SK-N-MC (cell line): Measurements from ENCODE around the gene BCAS3.

Experiments
- EZH2 ChIP-seq: fragments of 200-600 bp; sonication (generic); IDR thresholded peaks from one replicate; pipeline ENCODE4 v1.6.1; 2017; ENCODE audit warnings: antibody characterized with exemption
- POLR2AphosphoS5 ChIP-seq: IDR thresholded peaks from 2 replicates; pipeline ENCODE4 v1.6.1; 2012; ENCODE audit warnings: mild to moderate bottlenecking, low read depth, low read length, borderline replicate concordance

DNA sequence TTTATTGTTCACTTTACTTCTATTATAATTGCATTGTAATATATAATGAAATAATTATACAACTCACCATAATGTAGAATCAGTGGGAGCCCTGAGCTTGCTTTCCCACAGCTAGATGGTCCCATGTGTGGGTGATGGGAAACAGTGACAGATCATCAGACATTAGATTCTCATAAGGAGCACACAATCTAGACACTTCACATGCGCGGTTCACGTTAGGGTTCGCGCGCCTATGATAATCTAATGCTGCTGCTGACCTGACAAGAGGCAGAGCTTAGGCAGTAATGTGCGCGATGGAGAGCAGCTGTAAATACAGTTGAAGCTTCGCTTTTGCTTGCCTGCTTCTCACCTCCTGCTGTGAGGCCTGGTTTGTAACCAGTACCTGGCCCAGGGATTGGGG, 40.2 kb downstream of the BCAS3 start:
- TF ChIP-seq EZH2 = no peak
- TF ChIP-seq POLR2AphosphoS5 = no peak
